Kidney glomerular epithelial cell (primary cell): Measurements from ENCODE around the gene LRRC57.

Experiments
- DNase-seq: peaks from one replicate; lab custom pipeline; 2025; lab: John Stamatoyannopoulos, UW

Gene LRRC57

DNA sequence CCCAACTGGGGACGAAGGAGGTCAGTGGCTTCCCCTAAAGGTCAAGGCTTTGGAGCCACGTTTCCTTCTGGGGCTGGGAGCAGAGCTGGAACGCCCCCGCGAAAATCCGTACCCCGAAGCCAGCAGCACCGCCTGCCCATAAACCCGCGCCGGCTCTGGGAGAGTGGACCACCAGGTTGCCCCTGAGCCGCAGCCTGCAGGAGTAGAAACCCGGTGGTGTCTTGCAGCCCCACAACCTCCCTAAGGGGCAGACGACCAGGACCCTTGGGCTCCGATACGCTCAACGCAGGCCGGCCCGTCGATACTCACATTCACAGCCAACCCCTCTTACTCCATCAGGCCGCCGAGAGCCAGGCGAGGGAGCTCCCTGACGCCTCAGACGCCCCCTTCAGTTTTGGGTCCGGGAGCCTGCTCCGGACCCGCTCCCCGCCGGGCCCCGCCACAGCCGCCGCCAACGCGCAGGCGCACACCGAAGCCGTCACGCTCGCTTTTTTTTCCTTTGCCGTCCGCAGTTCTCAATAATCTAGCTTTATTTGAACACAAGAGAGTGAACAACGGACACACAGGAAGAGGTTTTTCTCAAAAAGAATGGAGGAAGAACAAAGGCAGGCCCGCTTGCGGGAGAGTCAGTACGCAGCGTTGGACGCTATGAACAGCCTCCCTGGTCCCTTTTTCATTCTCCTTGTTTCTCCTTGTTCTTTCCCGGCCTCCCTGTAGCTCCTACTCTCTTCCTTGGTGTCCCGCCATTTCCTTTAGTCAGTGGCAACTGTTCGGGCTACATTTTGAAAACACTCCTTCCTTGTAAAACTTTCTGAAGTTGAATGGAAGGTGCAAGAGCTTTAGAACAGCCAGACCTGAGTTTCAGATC lies 57.7 kb downstream of the LRRC57 start, which contains the start of gene ZNF106:
Gene ZNF106, minus strand, starts transcription at position 471 of the 868 bp plus-strand sequence. CDS start 18,852 bp downstream, outside the sequence.
- DNase-seq, result peak; percentile 82

DNA sequence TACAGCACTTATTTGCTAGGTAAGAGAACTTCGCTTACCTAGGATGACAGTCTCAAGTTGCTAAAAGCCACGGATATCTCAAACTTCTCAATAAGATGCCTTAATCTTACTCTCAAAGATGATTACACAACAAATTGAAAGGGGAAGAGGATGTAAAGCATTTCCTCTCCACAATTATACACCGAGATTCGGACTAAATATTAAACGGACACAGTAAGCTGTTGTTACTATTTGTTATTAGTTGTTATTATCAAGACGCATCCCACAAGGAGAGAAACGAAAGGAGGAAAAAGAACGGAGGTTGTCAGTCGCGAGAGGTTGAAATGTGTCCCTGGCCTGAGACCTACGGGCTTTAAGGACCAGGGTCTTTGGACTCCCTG lies 58.3 kb downstream of the LRRC57 start:
- DNase-seq, result peak; percentile 25
